ENCODE measurements around the gene LAMA2. TPM values are rescaled to one million over a fixed set of nuclear protein-coding genes. Genes with fewer than 3 reads are reported as not detected.
"Not testable (repeated sequence)": the region's sequence is repeated elsewhere in the genome, so short reads cannot be mapped to it uniquely, and the experiment has no call there.

The LAMA2 gene
- total and polyA plus RNA-seq, 8 donors = 3.4 to 110 (median 31.6) TPM

DNA sequence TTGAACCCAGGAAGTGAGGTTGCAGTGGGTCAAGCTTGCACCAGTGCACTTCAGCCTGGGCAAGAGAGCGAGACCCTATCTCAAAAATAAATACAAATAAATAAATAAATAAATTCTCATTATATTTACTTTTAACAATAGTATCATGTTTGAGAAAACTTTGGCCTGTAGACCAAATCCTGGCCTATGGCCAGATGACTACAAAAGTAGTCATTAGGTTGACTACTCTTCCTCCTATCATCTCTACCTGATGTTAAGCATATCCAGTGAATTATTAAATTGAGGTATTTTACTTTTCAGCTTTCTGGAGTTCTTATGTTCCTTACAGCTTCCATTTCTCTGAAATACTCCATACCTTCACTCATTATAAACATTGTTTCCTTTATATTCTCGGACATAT is 280.6 kb downstream of the LAMA2 start:
- H3K4me1 ChIP-seq = no peaks in the 10 kb centered on the region
- H3K36me3 ChIP-seq = peaks cover 0 to 21% (median 8%) of the 10 kb centered on the region in 4 donors
- 86 to 95% (median 91%) methylated on average over 2 of the region's 2 CpGs for WGBS, 5 donors
- no peak for DNase-seq
- H3K9me3 ChIP-seq = no peaks in the 10 kb centered on the region
- H3K4me3 ChIP-seq = no peak overlapping the region
- no peak overlapping the region for H3K27ac ChIP-seq
- TF ChIP-seq, protein P1, sequence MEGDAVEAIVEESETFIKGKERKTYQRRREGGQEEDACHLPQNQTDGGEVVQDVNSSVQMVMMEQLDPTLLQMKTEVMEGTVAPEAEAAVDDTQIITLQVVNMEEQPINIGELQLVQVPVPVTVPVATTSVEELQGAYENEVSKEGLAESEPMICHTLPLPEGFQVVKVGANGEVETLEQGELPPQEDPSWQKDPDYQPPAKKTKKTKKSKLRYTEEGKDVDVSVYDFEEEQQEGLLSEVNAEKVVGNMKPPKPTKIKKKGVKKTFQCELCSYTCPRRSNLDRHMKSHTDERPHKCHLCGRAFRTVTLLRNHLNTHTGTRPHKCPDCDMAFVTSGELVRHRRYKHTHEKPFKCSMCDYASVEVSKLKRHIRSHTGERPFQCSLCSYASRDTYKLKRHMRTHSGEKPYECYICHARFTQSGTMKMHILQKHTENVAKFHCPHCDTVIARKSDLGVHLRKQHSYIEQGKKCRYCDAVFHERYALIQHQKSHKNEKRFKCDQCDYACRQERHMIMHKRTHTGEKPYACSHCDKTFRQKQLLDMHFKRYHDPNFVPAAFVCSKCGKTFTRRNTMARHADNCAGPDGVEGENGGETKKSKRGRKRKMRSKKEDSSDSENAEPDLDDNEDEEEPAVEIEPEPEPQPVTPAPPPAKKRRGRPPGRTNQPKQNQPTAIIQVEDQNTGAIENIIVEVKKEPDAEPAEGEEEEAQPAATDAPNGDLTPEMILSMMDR (IDR thresholded peaks at IDR 0.05) = no peak
- TF ChIP-seq POLR2A (IDR thresholded peaks at IDR 0.05) (no peak), POLR2AphosphoS5 (IDR thresholded peaks at IDR 0.05) (no peak), EP300 (IDR thresholded peaks at IDR 0.05) (no peak)
- no peaks in the 10 kb centered on the region for H3K27me3 ChIP-seq
- intact Hi-C loops (cut with DNase I; ENCODE audit: low total_unique reads) = no loop called here

DNA sequence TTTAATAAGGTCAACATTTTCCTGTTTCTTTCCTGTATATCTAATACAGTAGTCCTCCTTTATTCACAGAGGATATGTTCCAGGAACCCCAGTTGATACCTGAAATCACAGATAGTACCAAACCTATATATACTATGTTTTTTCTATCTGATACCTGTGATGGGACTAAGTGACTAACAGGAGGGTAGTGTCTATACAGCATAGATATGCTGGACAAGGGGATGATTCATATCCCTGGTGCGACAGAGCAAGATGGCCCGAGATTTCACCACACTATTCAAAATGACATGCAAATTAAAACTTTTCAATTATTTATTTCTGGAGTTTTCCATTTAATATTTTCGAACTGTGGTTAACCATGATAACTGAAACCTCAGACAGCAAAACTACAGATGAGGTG is 281.1 kb downstream of the LAMA2 start:
- WGBS, 5 donors = 91 to 95% (median 95%) methylated on average over 3 of the region's 3 CpGs
- Histone ChIP-seq H3K4me3 (no peak overlapping the region), H3K4me1 (no peaks in the 10 kb centered on the region), H3K9me3 (no peaks in the 10 kb centered on the region), H3K36me3 (peaks cover 0 to 21% (median 6%) of the 10 kb centered on the region in 4 donors), H3K27ac (no peak overlapping the region), H3K27me3 (no peaks in the 10 kb centered on the region)
- intact Hi-C loops (cut with DNase I; ENCODE audit: low total_unique reads) = no loop called here
- no peak for TF ChIP-seq POLR2A (IDR thresholded peaks at IDR 0.05)
- no peak for TF ChIP-seq POLR2AphosphoS5 (IDR thresholded peaks at IDR 0.05)
- TF ChIP-seq, protein P1 (IDR thresholded peaks at IDR 0.05) = no peak
- TF ChIP-seq EP300 (IDR thresholded peaks at IDR 0.05) = no peak
- no peak for DNase-seq

- peak overlapping the region in 2 of 4 donors; percentile 23 to 29 for H3K4me3 ChIP-seq
- 36 to 81% (median 46%) methylated on average over 18 to 20 of the region's 20 CpGs for WGBS, 5 donors
Observed at GRCh38 chr6:129172279-129172995, 289.5 kb downstream of the LAMA2 start.

GRCh38 chr6:129175066-129175465 is 292.1 kb downstream of the LAMA2 start:
- Histone ChIP-seq H3K4me3 (no peak overlapping the region), H3K36me3 (peaks cover 0 to 3% (median 0%) of the 10 kb centered on the region in 4 donors), H3K27ac (no peak overlapping the region), H3K4me1 (no peaks in the 10 kb centered on the region), H3K27me3 (no peaks in the 10 kb centered on the region), H3K9me3 (no peaks in the 10 kb centered on the region)
- WGBS, 5 donors = 52 to 70% (median 62%) methylated on average over 1 of the region's 1 CpG
- intact Hi-C loops (cut with DNase I; ENCODE audit: low total_unique reads) = no loop called here
- TF ChIP-seq, protein P1 (IDR thresholded peaks at IDR 0.05) = no peak
- TF ChIP-seq POLR2AphosphoS5 (IDR thresholded peaks at IDR 0.05) (no peak), POLR2A (IDR thresholded peaks at IDR 0.05) (no peak), EP300 (IDR thresholded peaks at IDR 0.05) (no peak)
- no peak for DNase-seq

More at GRCh38 chr6:129172279-129172995, 289.5 kb downstream of the LAMA2 start:
- H3K9me3 ChIP-seq; H3K4me1 ChIP-seq; H3K27me3 ChIP-seq; DNase-seq; H3K36me3 ChIP-seq; H3K27ac ChIP-seq; intact Hi-C loops (cut with DNase I; ENCODE audit: low total_unique reads): not testable (repeated sequence)

DNA sequence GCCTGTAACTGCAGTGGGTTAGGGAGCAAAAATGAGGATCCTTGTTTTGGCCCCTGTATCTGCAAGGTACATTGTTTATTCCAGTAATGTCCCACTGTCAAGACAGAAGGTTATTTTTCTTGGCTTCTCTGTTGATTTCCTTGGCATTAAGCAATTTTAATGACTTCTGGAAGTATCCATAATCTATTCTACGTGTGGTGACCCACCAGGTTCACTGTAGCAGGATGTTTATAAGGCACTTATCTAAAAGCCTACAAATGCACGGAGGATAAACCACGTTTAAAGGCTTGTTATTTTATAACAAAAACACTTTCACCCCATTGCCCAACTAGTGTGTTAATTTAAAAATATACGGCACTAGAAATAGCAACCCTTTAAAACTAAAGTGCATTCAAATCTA is 294.9 kb downstream of the LAMA2 start:
- Histone ChIP-seq H3K36me3 (peaks cover 0 to 3% (median 0%) of the 10 kb centered on the region in 4 donors), H3K4me3 (no peak overlapping the region), H3K9me3 (no peaks in the 10 kb centered on the region), H3K4me1 (no peaks in the 10 kb centered on the region), H3K27ac (no peak overlapping the region), H3K27me3 (no peaks in the 10 kb centered on the region)
- 62 to 73% (median 65%) methylated on average over 4 of the region's 4 CpGs for WGBS, 5 donors
- intact Hi-C loops (cut with DNase I; ENCODE audit: low total_unique reads) = no loop called here
- DNase-seq = no peak
- TF ChIP-seq POLR2A (IDR thresholded peaks at IDR 0.05) (no peak), POLR2AphosphoS5 (IDR thresholded peaks at IDR 0.05) (no peak), EP300 (IDR thresholded peaks at IDR 0.05) (no peak)
- TF ChIP-seq, protein P1 (IDR thresholded peaks at IDR 0.05) = no peak

All from stomach (tissue), 9 donors.